AG04450 (cell line): ENCODE data around the gene SPON1. TPM values are rescaled to one million over a fixed set of nuclear protein-coding genes. Genes with fewer than 3 reads are reported as not detected.

Source experiments
- CTCF ChIA-PET: fragments of 300-600, 350-600 bp; formaldehyde crosslinking; extraction: SDS; loops from one replicate; lab custom pipeline; 2022; ENCODE audit warnings: antibody characterized with exemption, inconsistent platforms; lab: Charles Lee
- POLR2A ChIA-PET: fragments of 350-600 bp; formaldehyde crosslinking; extraction: SDS; loops from one replicate; lab custom pipeline; 2021; ENCODE audit warnings: antibody characterized with exemption, inconsistent platforms; lab: Yijun Ruan, JAX
- DNase-seq: peaks from one replicate; pipeline ENCODE4 v3.0.0-alpha.2; 2011; ENCODE audit warnings: low read depth, low spot score
- H3K27ac ChIP-seq: one replicate; pipeline ENCODE4 v1.5.1; 2012; ENCODE audit warnings: low read depth, low read length, control low read depth
- H3K27me3 ChIP-seq: one replicate; pipeline ENCODE4 v1.6.0; 2012; ENCODE audit warnings: low read length; ENCODE audit not compliant: control insufficient read depth, insufficient read depth
- H3K4me3 ChIP-seq: 2 replicates; pipeline ENCODE4 v1.5.1; 2011; ENCODE audit warnings: mild to moderate bottlenecking, low read depth, low read length, control low read depth
- H3K9me3 ChIP-seq: 2 replicates; pipeline ENCODE4 v1.5.1; 2012; ENCODE audit warnings: low read length; ENCODE audit not compliant: control insufficient read depth, insufficient read depth
- polyA plus RNA-seq: library from polyadenylated mRNA; depleted of rRNA; stranded (reverse); fragments of >200 nt; gene quantifications from 2 replicates; pipeline ENCODE4 v1.2.3, GENCODE V29; 2011
- TF ChIP-seq, protein P1 (sequence below): IDR thresholded peaks from 2 replicates; pipeline ENCODE4 v1.5.1; 2011; ENCODE audit warnings: low read depth, low read length, control low read depth, inconsistent platforms

The SPON1 gene
- polyA plus RNA-seq, 1 experiment: 0.53 TPM

DNA sequence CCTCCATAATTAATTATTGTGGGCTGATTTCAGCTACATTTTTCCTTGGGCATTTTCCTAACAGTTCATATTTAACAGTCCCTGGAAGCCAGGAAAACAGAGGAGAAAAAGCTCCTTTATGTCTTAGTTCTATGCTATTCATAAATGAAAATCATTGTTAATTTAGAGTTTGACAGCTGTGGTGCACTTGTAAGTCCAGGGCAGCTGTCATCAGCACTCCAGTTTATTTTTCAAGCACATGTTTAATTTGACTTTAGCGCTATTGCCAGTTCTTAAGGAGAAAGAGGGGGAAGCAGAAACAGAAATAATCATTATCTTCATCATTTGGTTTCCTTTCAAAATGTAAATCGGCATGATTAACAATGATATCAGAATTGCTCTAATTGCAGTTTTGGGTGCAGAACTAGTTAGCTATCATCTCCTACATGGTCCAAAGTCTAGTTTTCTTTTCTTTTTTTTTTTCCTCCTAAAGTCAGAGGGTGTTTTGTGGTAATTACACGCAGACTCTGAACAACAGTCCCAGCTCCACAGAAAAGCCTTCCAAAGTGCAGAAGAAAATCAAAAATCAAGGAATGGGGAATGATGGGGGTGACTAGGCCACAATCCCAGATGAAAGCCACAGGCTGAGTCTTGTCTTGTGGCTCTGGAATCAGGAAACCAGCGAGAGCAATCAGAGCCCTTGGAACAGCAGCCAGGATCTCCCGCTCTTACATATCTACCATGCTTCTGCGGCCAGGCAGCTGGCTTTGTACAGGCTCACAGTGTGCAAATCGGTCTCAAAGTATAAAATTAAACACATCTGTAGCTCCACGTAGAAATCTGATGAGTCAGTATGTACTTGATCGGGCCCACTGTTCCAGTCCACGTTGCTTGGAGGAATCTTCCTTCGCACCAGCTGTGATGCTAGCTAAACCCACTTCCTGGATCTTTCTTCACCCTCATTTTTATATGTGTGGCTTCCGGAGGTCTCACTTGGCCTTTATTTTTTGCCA lies 91.9 kb downstream of the SPON1 start:
- TF ChIP-seq, protein P1, sequence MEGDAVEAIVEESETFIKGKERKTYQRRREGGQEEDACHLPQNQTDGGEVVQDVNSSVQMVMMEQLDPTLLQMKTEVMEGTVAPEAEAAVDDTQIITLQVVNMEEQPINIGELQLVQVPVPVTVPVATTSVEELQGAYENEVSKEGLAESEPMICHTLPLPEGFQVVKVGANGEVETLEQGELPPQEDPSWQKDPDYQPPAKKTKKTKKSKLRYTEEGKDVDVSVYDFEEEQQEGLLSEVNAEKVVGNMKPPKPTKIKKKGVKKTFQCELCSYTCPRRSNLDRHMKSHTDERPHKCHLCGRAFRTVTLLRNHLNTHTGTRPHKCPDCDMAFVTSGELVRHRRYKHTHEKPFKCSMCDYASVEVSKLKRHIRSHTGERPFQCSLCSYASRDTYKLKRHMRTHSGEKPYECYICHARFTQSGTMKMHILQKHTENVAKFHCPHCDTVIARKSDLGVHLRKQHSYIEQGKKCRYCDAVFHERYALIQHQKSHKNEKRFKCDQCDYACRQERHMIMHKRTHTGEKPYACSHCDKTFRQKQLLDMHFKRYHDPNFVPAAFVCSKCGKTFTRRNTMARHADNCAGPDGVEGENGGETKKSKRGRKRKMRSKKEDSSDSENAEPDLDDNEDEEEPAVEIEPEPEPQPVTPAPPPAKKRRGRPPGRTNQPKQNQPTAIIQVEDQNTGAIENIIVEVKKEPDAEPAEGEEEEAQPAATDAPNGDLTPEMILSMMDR: no peak
- ChIA-PET CTCF (interaction anchor here (1.4 kb wide), 1 partner anchor 95 kb away, joined by 3 read pairs; no protein-coding TSS in a partner anchor), POLR2A (no interaction called here)
- H3K27ac ChIP-seq: no peak overlapping the region
- no peak overlapping the region for H3K4me3 ChIP-seq
- H3K9me3 ChIP-seq: no peaks in the 10 kb centered on the region
- no peak for DNase-seq
- H3K27me3 ChIP-seq: peaks cover 15% of the 10 kb centered on the region

DNA sequence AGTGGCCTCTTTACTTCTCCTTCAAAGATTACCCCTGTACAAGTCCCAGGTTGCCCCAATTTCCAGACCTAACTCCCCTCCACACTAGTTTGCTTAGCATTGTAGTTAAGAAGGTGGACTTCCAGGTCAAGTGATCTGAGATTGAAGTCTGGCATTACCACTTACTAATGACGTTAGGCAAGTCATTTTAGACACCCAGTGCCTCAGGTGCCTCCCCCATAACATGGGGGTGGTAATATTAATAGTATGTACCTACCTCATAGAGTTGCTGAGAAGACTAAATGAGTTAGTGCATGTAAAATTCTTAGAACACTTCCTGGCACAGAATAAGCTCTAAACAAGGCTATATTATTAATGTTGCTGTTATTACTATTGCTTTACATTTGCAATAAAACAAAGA lies 93.4 kb downstream of the SPON1 start:
- Histone ChIP-seq H3K27ac (no peak overlapping the region), H3K27me3 (peaks cover 12% of the 10 kb centered on the region), H3K9me3 (no peaks in the 10 kb centered on the region), H3K4me3 (no peak overlapping the region)
- TF ChIP-seq, protein P1: no peak
- ChIA-PET POLR2A (no interaction called here), CTCF (no interaction called here)
- DNase-seq: no peak

DNA sequence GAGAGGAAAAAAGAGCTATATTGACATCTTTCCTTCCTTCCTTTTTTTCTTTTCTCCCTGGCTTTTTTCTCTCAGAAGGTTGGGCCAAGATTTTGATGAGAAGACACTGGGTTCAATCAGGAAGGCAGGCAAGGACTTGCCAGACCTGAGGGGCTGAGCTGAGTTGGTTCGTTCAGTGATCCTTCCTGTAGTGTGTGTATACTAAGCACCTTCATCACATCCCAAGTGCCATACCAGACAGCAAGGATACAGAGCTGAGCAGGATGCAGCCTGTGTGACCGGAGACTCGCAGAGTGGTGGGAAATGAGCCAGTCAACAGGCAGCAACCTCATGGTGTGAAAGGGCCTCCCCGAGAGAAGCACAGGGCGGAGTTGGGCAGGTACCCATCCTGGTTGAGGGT lies 95.5 kb downstream of the SPON1 start:
- Histone ChIP-seq H3K4me3 (no peak overlapping the region), H3K27me3 (peaks cover 8% of the 10 kb centered on the region), H3K9me3 (no peaks in the 10 kb centered on the region), H3K27ac (no peak overlapping the region)
- no peak for DNase-seq
- TF ChIP-seq, protein P1: no peak
- POLR2A ChIA-PET: no interaction called here
- CTCF ChIA-PET: no interaction called here

DNA sequence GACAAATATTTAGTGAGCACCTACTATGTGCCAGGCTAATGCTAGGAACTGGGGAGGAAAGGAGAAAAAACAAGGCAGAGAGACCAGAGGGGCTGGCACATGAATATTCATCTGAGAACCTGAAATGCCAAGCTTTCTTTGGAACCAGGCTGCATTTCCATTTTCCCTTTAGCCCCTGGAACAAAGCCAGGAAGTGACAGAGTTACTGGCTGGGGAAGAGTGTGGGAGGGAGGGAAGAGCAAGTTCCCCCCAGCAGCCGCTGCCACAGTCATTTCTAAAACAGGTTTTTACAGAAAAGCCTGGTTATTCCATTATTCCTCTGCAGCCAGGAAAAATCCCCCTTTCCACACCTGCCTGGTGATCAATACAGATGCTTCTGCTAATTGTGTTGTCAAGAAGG lies 97.0 kb downstream of the SPON1 start:
- Histone ChIP-seq H3K4me3 (no peak overlapping the region), H3K27me3 (peaks cover 8% of the 10 kb centered on the region), H3K27ac (no peak overlapping the region), H3K9me3 (no peaks in the 10 kb centered on the region)
- CTCF ChIA-PET: no interaction called here
- POLR2A ChIA-PET: no interaction called here
- TF ChIP-seq, protein P1: no peak
- no peak for DNase-seq

DNA sequence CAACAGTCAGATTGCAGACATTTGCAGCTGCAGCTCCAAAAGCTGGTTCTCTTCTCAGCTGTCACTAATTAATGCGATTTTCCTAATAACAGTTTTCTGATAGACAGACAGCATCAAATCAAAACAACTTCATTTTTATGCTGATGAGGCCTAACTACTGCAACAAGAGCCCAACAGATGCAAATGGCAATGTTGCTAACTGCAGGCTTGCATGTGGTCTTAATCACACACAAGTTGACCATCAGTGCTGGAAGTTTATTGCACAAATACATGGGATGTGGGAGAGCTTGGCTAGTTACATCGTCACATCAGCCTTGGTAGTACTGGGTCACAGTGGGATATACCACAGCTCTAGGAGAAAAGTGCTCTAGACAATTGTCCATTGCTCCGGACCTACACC lies 99.2 kb downstream of the SPON1 start:
- TF ChIP-seq, protein P1: no peak
- Histone ChIP-seq H3K27ac (no peak overlapping the region), H3K9me3 (no peaks in the 10 kb centered on the region), H3K4me3 (no peak overlapping the region), H3K27me3 (peaks cover 6% of the 10 kb centered on the region)
- ChIA-PET POLR2A (no interaction called here), CTCF (no interaction called here)
- DNase-seq: no peak
